Measurements from ENCODE around the gene DBR1.

DNA sequence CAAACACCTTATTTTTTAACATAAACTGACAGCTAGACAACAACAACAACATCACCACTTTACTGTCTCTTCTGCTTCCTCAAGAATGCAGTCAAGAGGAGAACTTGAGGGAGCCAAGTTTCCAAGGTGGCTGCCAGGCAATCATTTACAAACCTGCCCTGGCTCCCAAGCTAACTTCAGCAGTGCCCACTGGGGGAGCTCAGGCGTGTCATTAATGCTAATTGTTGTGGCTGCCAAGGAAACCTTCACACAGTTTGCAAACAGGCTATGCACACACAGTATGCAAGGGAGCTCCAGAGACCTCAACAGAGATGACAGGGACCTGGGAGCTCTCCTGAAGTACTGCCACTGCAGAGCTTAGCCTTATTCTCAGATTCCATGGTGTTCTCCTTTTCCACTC lies 61.4 kb downstream of the DBR1 start:
- TF ChIP-seq POLR2A (IDR thresholded peaks at IDR 0.05), result no peak
- TF ChIP-seq, protein P1, sequence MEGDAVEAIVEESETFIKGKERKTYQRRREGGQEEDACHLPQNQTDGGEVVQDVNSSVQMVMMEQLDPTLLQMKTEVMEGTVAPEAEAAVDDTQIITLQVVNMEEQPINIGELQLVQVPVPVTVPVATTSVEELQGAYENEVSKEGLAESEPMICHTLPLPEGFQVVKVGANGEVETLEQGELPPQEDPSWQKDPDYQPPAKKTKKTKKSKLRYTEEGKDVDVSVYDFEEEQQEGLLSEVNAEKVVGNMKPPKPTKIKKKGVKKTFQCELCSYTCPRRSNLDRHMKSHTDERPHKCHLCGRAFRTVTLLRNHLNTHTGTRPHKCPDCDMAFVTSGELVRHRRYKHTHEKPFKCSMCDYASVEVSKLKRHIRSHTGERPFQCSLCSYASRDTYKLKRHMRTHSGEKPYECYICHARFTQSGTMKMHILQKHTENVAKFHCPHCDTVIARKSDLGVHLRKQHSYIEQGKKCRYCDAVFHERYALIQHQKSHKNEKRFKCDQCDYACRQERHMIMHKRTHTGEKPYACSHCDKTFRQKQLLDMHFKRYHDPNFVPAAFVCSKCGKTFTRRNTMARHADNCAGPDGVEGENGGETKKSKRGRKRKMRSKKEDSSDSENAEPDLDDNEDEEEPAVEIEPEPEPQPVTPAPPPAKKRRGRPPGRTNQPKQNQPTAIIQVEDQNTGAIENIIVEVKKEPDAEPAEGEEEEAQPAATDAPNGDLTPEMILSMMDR (IDR thresholded peaks at IDR 0.05), result no peak

All from thyroid gland (tissue), 4 donors.